ENCODE data around the gene MKLN1.

GRCh38 chr7:131335639-131336381, 8.1 kb downstream of the MKLN1 start:
- TF ChIP-seq CTCF (IDR thresholded peaks at IDR 0.05; ENCODE audit: poor library complexity) (no peak), EZH2 (IDR thresholded peaks at IDR 0.05; ENCODE audit: borderline replicate concordance) (no peak)
